ENCODE data around the gene SFXN3.
A peak's percentile ranks its signal among the peaks of the same experiment; 100 is the strongest.

The SFXN3 gene, protein sequence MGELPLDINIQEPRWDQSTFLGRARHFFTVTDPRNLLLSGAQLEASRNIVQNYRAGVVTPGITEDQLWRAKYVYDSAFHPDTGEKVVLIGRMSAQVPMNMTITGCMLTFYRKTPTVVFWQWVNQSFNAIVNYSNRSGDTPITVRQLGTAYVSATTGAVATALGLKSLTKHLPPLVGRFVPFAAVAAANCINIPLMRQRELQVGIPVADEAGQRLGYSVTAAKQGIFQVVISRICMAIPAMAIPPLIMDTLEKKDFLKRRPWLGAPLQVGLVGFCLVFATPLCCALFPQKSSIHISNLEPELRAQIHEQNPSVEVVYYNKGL

DNA sequence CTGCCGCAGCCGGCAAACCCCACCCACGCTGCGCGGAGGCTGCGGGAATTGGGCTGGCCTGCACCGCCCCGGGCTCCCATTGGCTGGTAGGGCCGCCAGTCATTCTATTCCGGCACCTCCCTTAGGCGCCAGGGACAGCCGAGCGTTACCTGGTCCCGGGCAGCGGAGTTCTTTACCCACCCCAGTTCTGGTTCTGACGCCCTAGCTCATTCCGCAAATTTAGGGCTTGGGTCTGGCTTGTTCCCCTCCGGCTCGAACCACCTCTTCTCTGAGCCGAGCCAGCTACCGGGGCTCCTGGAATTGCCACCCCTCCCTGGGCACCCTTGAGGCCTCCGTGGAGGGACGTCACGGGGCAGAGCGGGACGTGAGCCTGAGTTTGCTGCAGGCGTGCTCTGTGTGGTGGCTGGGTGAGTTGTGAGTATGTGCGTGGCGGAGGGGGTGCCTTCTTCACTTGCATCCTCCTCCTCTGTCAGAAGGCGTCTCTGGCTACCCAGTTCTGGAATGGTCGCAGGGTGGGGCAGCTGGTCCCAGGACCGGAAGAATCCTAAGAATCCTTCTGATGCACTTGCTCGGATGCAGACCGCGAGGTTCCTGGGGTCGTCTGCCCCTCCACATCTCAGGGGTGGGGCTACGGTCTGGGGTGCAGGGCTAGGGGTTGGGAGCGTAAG lies at the start of gene SFXN3, which contains the start of gene PDZD7:
SFXN3 (plus strand) TSS at position 107 of the 668 bp plus-strand sequence. CDS start 3,461 bp downstream, outside the sequence.
PDZD7 (minus strand) TSS at position 2 of the 668 bp plus-strand sequence. CDS start 910 bp downstream, outside the sequence.
- peak; percentile 89 to 95 for DNase-seq (ENCODE audit: low read depth in 2 of 2)

DNA sequence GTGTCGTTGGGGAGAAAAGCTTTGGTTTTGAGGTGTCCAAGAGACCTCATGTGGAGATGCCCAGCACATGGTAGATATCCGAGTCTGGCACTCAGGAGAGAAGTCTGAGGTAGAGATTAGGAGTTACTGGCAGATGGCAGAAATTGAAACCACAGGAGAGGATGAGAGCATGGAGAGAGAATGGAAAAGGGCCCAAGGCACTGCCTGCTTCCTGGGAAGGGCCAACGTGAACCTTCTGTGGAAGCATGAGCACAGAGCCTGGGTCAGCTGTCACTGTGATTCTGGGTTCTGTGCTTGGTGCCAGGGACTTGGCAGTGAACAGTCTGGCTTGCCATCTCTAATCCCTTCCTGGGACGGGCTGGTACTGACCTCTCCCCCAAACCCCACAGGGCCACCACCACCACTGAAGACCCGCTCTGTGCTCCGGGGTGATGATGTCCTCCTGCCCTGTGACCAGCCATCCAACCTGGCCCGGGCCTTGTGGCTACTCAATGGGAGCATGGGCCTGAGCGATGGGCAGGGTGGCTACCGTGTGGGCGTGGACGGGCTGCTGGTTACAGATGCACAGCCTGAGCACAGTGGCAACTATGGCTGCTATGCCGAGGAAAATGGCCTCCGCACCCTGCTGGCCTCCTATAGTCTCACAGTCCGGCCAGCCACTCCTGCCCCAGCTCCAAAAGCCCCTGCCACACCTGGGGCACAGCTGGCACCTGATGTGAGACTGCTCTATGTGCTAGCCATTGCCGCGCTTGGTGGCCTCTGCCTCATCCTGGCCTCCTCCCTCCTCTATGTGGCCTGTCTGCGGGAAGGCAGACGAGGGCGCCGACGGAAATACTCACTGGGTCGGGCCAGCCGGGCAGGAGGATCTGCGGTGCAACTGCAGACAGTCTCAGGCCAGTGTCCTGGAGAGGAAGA lies 47.9 kb upstream of the SFXN3 start:
- no peak for DNase-seq (ENCODE audit: low read depth in 2 of 2)

DNA sequence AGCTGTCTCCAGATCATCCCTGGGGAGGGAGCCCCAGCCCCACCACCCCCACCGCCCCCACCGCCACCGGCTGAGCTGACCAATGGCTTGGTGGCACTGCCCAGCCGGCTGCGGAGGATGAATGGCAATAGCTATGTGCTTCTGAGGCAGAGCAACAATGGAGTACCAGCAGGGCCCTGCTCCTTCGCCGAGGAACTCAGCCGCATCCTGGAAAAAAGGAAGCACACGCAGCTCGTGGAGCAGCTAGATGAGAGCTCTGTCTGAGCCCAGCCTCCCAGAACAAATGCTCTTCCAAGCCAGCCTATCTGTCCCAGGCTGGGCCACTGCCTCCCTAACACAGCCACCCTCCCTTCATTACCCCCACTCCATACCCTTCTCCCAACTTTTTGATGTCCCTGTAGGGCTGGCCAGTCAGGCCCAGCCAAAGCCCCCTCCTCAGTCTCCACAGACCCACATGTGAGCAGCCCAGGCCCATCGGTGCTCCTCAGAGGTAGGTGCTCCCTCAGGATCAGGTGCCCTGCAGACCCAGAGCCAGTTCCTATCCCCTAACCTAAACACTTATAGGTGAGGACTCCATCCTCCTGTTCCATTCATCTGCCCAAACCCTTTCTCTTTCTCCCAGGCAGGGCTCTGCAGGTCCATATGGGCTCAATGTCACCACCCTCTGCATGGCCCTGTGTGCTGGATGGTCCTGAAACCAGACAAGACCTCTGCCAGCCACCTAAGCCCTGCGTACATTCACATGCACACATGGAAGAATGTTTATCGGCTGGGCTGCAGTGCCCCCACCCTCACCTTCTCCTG lies 47.0 kb upstream of the SFXN3 start:
- no peak for DNase-seq (ENCODE audit: low read depth in 2 of 2)

DNA sequence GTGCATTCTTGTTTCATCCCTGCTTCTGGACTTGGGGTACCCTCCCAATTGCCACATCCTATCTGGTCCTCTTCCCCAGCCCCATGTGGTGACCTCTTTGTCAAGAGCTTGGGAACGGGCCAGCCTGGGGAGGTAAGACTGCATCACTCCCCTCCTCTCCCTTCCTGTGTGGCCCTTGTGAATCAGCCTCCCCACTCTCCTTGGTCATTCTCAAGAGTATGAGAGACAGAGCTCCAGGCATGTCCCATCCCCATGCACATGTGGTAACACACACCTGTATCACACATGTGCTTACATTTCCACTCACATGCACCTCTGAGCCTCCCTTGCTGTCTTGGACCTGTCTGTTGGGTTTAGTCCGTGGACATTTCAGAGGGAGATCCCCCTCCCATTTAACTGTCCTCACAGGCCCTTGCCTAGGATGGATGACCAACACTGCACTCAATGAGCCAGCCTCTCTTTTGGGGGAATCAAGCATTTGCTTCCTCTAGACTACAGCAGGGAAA lies 46.3 kb upstream of the SFXN3 start:
- DNase-seq (ENCODE audit: low read depth in 2 of 2) = no peak

DNA sequence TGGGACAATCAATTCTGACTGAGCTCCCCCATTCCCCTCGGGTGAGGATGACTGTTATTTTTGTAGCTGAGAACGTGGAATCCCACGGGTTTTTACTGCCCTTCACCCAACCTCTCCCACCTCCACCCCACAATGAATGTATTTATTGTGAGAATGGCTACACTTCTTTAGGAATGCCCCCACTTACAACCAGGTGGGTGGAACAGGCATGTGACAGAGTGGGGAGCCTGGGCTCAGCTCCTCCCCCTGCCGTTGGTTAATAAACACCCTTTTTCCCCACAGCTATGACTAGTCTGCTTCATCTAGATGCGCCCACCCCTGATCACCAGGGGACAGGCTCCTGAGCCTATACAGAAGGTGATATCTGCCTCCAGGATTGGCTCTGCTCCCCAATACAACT lies 45.7 kb upstream of the SFXN3 start:
- DNase-seq (ENCODE audit: low read depth in 2 of 2) = no peak

DNA sequence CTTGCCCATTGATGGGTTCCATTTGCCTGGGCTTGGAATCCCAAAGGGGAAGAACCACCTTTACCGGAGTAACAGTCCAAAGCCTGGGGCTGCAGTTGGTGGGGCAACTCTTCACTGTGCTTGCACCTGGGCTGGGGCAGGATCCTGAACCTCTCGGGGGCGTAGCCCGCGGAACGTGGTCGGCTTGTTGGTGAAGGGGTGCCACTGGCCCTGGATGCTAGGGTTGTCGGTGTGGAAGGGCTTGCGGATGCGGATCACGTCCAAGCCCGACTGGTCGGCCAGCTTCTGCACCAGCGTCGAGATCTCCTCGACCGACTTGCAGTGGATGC lies 44.4 kb upstream of the SFXN3 start:
- no peak for DNase-seq (ENCODE audit: low read depth in 2 of 2)

DNA sequence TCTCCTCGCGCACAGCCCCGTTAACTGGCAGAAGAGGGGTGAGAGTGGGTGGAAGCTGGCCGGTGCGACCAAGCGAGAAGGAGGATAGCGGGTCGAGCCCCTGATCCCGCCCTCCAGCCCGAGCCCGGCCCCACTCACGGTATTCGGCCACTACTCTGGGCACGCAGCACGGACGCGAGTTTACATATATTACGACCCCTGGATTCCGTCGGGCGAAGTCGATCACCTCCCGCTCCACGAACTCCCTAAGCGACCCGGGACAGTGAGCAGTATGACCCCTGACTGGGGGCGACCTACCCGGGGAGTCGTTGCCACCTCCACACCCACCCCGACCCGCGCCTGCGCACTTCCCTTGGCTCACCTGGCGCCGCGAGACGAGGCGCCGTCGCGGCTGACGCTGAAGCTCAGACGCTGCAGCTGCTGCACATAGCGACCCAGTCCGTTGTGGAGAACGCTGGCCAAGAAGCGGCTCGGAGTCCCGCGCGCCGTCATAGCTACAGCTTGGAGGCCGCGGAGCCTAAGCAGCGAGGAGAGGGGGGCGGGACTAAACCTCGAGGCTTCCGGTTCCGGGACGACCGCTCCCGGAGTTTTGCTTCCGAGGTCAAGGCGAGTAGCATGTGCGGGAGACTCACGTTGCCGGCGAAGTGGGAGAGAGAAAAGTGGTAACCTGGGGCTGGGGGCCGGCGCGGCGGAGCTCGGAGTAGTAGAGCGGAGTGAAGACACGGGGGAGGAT lies 43.9 kb upstream of the SFXN3 start, which contains the start of the genes MRPL43 and TWNK:
MRPL43 (minus strand) TSS at position 546 of the 733 bp plus-strand sequence; CDS start at position 492, 54 bp downstream.
TWNK (plus strand) TSS at position 592 of the 733 bp plus-strand sequence. CDS start 668 bp downstream, outside the sequence.
- peak; percentile 56 to 69 for DNase-seq (ENCODE audit: low read depth in 2 of 2)

DNA sequence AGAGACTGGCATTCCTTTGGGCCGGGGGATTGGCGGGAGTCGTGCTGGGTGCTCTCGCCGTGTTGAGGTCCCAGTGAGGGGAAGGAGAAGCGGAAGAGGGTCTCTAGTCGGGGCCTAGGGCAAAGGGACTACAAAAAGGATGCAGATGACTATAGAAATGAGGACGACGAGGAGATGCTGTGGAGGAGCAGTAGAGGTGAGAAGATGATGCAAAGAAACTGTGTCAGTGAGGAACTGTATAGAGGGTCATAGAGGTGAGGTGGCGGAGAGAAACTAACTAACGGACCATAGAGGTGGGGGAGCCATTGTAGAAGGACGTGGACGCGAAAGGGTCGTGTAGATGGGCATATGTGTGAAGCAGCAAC lies 43.4 kb upstream of the SFXN3 start:
- no peak for DNase-seq (ENCODE audit: low read depth in 2 of 2)

DNA sequence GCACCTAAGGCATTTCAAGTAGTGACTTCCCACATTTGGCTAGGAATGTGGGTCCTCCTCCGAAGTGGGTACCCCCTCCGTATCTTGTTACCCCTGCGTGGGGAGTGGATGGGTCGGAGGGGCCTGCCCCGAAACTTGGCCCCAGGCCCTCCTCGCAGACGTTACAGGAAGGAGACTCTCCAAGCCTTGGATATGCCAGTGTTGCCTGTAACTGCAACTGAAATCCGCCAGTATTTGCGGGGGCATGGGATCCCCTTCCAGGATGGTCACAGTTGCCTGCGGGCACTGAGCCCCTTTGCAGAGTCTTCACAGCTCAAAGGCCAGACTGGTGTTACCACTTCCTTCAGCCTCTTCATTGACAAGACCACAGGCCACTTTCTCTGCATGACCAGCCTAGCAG lies 42.9 kb upstream of the SFXN3 start:
- DNase-seq (ENCODE audit: low read depth in 2 of 2) = no peak

DNA sequence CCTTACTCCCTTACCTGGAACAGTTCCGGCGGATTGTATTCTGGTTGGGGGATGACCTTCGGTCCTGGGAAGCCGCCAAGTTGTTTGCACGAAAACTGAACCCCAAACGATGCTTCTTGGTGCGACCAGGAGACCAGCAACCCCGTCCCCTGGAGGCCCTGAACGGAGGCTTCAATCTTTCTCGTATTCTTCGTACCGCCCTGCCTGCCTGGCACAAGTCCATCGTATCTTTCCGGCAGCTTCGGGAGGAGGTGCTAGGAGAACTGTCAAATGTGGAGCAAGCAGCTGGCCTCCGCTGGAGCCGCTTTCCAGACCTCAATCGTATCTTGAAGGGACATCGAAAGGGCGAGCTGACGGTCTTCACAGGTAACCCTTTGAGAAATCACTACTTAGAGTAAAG lies 41.9 kb upstream of the SFXN3 start:
- DNase-seq (ENCODE audit: low read depth in 2 of 2) = no peak

DNA sequence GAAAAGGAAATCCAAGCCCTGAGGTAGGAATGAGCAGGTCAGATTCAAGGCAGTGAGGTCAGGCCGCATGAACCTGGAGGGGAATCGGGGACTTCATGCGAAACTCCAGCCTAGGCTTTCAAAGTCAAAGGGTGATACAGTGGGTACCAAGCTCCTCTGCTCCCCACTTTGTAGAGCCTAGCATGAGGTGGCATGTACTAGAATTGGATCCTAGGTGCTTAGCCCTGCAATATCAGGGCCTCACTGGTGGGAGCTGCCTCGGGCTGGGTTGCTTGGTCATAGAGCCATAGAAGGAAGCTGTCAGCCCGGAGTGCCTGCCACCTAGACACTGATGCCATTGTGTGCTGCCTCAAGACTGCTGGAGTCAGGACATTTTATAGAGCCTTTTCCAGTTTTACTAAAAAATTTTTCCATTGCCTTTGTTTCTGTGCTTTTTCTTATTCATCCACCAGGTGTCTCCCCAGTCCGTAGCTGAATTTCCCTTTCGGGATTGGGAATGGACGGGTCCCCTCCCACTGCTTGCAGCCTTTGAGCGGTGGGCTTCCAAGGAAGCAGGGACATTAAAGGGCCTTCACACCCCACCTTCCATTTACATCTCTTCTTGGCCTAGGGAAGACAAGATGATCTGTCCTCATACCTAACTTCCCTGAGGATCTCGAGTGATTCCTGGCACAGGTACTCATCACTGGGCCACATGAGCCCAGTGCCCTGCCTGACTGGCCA lies 36.9 kb upstream of the SFXN3 start:
- no peak for DNase-seq (ENCODE audit: low read depth in 2 of 2)

DNA sequence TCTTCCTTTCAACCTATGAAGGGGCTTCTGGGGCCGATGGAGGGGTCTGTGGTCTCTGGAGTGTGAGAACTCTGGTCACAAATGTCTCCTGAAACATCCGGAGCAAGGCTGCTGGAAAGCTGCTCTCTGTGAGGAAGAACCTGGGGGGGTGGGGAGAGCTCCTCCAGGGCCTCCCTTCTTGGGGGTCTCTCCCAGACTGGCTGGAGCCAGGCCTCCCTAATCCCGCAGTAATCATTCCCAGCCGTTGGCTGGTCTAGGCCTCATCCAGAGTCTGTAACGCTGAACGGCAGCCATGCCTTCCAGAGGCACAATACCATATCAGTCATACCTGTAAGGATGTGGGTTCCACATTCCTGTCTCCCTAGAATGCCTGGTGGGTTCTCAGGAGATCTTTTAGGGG lies 35.9 kb upstream of the SFXN3 start:
- no peak for DNase-seq (ENCODE audit: low read depth in 2 of 2)

DNA sequence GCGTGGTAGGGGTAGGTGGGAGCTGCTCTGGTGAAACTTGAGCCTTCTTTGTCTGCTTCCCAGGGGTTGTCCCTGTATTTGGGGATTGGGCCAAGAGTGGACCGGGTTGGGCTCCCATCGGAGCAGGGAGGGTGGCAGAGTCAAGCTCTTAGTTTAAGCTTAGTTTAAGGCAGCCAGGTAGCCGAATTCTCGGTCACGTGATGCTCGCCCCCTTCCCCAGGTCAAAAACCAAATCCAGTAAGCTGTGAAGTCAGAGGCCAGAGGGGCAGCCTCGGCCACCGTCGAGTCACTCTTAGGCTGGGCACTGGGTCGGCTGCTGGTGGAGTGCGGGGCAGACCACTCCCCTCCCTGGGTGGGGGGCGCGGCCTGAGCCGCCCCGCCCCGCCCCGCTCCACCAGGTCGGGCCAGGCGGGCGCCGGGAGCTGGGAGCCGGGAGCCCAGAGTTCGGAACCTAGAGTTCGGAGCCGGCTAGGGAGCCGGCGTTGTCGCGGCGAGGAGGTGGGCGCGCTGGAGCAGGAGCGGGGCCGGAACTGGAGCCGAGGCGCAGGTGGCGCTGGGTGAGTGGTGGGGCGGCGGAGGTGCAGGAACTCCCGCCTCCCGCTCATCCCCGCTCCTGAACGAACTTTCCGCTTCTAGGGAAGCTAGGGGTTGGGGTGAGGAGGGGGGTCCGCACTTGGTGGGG lies 34.2 kb upstream of the SFXN3 start:
- DNase-seq (ENCODE audit: low read depth in 2 of 2) = no peak

DNA sequence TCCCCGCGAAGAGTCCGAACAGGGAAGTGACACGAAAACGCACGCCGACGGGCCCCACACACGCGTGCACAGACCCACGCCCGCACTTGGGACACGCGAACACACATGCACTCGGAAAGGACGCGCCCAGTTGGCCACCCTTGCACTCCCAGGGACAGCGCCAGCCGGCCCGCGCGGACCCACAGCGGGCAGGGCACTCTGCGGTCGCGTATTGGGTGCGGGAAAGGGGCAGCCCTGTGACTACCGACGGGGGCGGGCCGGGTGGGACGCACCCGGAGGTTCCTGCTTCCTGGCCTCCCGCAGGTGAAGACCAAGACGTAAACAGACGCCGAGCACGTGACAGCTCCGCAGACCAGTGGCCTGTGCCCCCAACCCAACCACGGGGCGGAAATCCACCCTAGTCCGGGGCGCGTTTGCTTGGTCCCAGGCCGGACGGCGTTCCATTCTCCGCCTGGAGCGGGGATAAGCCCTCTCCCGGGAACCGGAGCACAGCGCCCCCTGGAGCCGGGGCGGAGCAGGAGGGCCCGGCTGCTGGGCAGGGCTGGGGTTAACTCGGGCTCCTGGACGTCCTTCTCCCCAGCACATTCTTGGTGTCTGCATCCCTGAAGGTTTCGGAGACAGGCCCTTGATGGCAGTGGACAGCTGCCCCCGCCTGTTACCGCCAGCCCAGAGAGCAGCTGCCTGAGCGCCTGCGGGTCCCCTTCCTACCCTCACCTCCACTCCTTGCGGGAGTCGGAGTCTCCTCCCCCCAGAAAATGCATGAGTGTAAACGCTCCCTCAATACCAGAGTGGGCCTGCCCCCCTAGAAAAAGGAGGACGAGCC lies 33.5 kb upstream of the SFXN3 start:
- peak; percentile 24 to 52 for DNase-seq (ENCODE audit: low read depth in 2 of 2)

DNA sequence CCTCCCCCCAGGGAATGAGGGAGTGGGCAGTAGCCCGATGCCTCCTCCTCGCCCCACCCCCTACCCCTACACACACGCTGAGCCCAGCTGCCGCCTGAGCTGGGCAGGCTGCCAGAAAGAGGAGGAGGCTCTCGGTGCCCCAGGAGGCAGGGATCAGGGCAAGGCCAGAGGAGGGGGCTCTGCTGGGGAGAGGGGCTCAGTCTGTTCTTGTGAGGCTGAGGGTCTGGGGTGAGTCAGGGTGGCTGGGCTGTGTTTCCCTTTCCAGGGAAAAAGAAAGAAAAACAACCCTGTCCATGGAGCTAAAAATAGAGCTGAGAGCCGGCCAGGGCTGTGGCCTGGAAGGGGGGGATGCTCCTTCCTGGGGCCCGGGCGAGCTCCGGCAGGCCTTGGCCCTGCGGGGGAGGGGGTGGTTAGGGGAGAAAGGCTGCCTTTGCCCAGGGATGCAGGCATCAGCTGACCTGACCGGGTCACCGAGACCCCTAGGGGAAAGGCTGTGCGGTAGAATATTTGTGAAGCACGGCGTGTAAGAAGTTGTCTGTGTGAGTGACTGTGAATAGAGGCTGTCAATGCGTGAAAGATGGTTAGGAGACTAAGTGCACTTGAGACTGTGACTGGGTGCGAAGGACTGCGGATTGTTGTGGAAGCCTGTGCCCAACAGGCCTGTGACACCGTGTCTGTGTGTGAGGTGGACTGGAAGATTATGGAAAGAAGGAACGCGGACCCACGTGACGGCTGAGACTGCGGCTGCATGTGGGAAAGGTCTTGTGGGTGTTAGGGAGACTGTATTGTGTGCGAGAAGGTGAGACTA lies 32.6 kb upstream of the SFXN3 start:
- DNase-seq (ENCODE audit: low read depth in 2 of 2) = peak in 1 of 2 donors; percentile 41

DNA sequence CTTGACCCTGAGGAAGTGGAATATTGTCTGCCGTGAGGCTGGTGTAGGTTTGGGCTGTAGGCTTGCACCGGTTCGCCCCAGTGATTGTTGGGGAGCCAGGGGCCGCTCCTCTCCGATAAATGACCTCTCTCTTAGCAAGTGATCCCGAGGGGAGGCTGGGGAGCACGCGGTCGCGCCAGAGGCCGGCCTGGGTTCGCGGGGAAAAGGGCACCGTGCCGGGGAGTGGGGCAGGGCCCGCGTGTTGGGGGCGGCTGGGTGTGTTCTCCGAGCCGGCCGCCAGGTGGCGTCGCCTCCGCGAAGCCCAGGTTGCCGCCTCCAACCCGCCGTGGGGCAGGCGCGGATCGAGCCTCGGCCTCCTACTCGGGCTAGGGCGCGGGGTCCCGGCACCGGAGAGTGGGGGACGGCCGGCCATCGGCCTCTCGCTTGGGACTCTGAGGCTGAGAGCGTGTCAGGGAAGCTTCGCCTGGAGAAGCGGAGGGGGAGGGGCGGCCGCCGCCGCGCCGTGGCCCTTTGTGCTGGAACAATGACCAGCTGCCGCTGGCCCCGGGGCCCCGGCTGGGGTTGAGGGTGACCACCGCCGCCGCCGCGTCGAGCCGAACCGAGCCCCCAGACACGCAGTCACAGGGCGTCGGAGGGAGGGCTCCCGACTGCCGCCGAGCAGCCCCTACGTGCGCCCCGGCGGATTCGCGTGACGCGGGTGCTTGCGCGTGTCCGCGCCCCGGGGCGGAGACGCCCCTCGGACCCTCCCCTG lies 31.9 kb upstream of the SFXN3 start:
- peak; percentile 50 to 57 for DNase-seq (ENCODE audit: low read depth in 2 of 2)

DNA sequence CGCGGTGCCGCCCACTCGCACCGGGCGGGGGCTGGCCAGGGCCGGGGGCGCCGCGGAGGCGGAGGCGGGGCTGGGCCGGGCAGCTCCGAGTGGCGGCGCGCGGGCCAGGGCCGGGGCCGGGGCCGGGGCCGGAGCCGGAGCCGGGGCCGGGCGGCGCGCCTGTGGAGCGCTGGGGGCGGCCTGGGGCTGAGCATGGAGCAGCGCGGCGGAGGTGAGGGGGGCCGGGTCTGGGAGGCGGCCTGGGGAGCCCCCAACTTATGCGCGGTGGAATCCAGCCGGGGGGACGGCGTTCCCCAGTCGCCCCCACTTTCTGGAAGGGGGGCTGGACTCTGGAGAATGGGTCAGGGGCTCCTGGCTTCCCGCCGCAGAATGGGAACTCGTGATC lies 31.3 kb upstream of the SFXN3 start, which contains the start of gene LZTS2:
LZTS2 (plus strand) TSS at position 67 of the 385 bp plus-strand sequence. CDS start 2,731 bp downstream, outside the sequence.
- DNase-seq (ENCODE audit: low read depth in 2 of 2) = no peak

All from stimulated activated CD8-positive, alpha-beta memory T cell treated with anti-CD3 and anti-CD28 coated beads, Interleukin-2, amount 100 ng/mL, for 1 hour (primary cell).